Measurements from ENCODE around the gene ITGB2.

ITGB2 gene

GRCh38 chr21:44872323-44872648 lies 48.4 kb downstream of the ITGB2 start:
- Histone ChIP-seq H3K9me2 (replicated peaks; ENCODE audit: low read depth, low read length) (no peaks in the 10 kb centered on the region), H3K4me2 (ENCODE audit: low read depth, low read length, poor library complexity, severe bottlenecking) (peak overlapping the region; percentile 85), H3K9me3 (ENCODE audit: insufficient read depth, low read depth, low read length) (no peaks in the 10 kb centered on the region), H3F3A (ENCODE audit: low read depth) (no peaks in the 10 kb centered on the region), H2AFZ (ENCODE audit: low read length) (no peak overlapping the region), H3K4me1 (ENCODE audit: insufficient read depth, low read length, poor library complexity, severe bottlenecking) (peaks cover 61% of the 10 kb centered on the region), H3K36me3 (ENCODE audit: insufficient read depth, low read length) (peaks cover 3% of the 10 kb centered on the region; the same call in 1 of the 2 replicates), H3K79me2 (ENCODE audit: insufficient read depth, low read length) (peaks cover 62% of the 10 kb centered on the region), H3K4me3 (ENCODE audit: low read length, poor library complexity, severe bottlenecking) (peak overlapping the region; percentile 86), H4K20me1 (ENCODE audit: insufficient read depth, low read length, poor library complexity, severe bottlenecking) (peaks cover 57% of the 10 kb centered on the region), H3K27me3 (ENCODE audit: insufficient read depth, low read length, poor library complexity, severe bottlenecking) (no peaks in the 10 kb centered on the region), H3K9ac (ENCODE audit: low read depth, low read length, poor library complexity, severe bottlenecking) (peak overlapping the region; percentile 88)
- TF ChIP-seq, protein P1, sequence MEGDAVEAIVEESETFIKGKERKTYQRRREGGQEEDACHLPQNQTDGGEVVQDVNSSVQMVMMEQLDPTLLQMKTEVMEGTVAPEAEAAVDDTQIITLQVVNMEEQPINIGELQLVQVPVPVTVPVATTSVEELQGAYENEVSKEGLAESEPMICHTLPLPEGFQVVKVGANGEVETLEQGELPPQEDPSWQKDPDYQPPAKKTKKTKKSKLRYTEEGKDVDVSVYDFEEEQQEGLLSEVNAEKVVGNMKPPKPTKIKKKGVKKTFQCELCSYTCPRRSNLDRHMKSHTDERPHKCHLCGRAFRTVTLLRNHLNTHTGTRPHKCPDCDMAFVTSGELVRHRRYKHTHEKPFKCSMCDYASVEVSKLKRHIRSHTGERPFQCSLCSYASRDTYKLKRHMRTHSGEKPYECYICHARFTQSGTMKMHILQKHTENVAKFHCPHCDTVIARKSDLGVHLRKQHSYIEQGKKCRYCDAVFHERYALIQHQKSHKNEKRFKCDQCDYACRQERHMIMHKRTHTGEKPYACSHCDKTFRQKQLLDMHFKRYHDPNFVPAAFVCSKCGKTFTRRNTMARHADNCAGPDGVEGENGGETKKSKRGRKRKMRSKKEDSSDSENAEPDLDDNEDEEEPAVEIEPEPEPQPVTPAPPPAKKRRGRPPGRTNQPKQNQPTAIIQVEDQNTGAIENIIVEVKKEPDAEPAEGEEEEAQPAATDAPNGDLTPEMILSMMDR (conservative IDR thresholded peaks at IDR 0.05; ENCODE audit: low read length), result peak; percentile 16; the same call in 1 of the 2 replicates
- no peak for TF ChIP-seq EZH2phosphoT487 (IDR thresholded peaks at IDR 0.05; ENCODE audit: borderline replicate concordance)

DNA sequence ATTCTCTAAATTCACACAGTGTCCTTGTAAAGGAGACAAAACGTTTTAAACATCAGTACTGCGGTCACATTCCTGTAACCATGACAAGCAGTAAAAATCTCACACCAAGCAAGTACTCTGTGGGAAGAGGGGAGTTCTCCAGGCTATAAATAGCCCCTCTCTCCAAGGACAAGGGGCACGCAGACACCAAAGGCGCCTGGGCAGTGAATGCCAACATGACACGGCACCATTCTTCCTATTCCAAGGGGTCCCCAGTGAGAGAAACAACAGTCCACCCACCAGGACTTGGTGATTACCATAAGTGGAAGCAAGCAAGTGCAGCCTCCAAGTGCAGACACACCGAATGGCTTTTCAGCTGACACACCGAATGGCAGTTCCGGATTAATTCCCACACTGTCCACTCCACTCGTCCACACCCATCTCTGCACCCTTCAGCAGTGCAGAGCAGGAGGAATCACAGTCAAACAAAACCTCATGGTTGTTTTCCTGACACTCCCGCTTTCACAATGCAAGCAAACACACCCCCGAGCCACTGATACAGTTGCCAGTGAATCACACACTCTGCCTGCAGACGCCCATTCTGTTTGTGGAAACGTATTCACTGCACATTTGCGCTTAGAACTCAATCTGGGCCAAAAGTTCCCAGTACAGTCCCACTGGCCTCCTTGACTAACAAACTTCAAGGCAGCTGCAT lies 49.0 kb downstream of the ITGB2 start:
- Histone ChIP-seq H3K4me1 (ENCODE audit: insufficient read depth, low read length, poor library complexity, severe bottlenecking) (peaks cover 66% of the 10 kb centered on the region), H3K79me2 (ENCODE audit: insufficient read depth, low read length) (peaks cover 68% of the 10 kb centered on the region)

DNA sequence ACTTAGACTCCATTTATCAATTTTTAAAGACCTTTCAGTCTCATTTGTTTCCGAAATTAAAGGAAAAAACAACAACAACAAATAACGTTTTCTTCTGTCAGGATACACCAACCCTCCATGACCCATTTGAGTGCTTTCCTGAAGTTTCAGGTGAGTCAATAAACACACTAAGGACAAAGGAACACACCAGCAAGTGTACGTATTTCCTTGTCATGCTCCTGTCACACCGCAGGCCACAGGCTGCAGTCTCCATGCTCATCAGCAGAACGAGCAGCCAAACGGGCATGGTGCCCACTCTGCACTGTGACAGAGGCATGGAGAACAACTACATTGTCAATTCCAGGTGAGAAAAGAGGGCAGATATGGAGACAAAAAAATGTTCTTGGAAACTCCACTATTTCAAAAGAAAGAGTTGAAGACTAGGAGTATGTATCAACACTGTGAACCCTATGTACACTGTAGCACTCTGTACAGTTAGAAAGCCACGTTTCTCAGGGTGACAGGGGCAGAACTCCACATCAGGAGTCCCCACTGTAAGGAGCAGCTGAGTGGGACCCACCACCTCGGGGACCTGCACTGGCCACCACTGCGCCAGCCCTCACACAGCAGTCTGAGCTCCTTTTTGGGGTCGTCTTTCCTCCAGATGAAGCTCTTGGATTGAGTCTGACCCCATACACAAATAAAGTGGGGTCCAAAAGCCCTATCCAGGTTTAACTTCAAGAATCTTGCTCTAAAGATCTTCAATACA lies 49.8 kb downstream of the ITGB2 start:
- Histone ChIP-seq H3K4me3 (ENCODE audit: low read length, poor library complexity, severe bottlenecking) (peak overlapping the region; percentile 86), H3K36me3 (ENCODE audit: insufficient read depth, low read length) (peaks cover 9% of the 10 kb centered on the region; the same call in 1 of the 2 replicates), H3K4me2 (ENCODE audit: low read depth, low read length, poor library complexity, severe bottlenecking) (peak overlapping the region; percentile 85), H2AFZ (ENCODE audit: low read length) (no peak overlapping the region), H3K9ac (ENCODE audit: low read depth, low read length, poor library complexity, severe bottlenecking) (peak overlapping the region; percentile 88), H3K9me2 (replicated peaks; ENCODE audit: low read depth, low read length) (no peaks in the 10 kb centered on the region), H3F3A (ENCODE audit: low read depth) (no peaks in the 10 kb centered on the region), H3K27me3 (ENCODE audit: insufficient read depth, low read length, poor library complexity, severe bottlenecking) (no peaks in the 10 kb centered on the region), H3K4me1 (ENCODE audit: insufficient read depth, low read length, poor library complexity, severe bottlenecking) (peaks cover 72% of the 10 kb centered on the region), H3K79me2 (ENCODE audit: insufficient read depth, low read length) (peaks cover 76% of the 10 kb centered on the region), H4K20me1 (ENCODE audit: insufficient read depth, low read length, poor library complexity, severe bottlenecking) (peaks cover 71% of the 10 kb centered on the region), H3K9me3 (ENCODE audit: insufficient read depth, low read depth, low read length) (no peaks in the 10 kb centered on the region)
- no peak for TF ChIP-seq EZH2phosphoT487 (IDR thresholded peaks at IDR 0.05; ENCODE audit: borderline replicate concordance)
- TF ChIP-seq, protein P1 (conservative IDR thresholded peaks at IDR 0.05; ENCODE audit: low read length), result no peak

More for the DNA sequence above, 49.0 kb downstream of the ITGB2 start:
- Histone ChIP-seq H3K9me2 (replicated peaks; ENCODE audit: low read depth, low read length) (no peaks in the 10 kb centered on the region), H3K4me2 (ENCODE audit: low read depth, low read length, poor library complexity, severe bottlenecking) (peak overlapping the region; percentile 85), H3K36me3 (ENCODE audit: insufficient read depth, low read length) (peaks cover 8% of the 10 kb centered on the region; the same call in 1 of the 2 replicates), H3F3A (ENCODE audit: low read depth) (no peaks in the 10 kb centered on the region), H4K20me1 (ENCODE audit: insufficient read depth, low read length, poor library complexity, severe bottlenecking) (peaks cover 63% of the 10 kb centered on the region), H3K9me3 (ENCODE audit: insufficient read depth, low read depth, low read length) (no peaks in the 10 kb centered on the region), H3K4me3 (ENCODE audit: low read length, poor library complexity, severe bottlenecking) (peak overlapping the region; percentile 86), H3K27me3 (ENCODE audit: insufficient read depth, low read length, poor library complexity, severe bottlenecking) (no peaks in the 10 kb centered on the region), H3K9ac (ENCODE audit: low read depth, low read length, poor library complexity, severe bottlenecking) (peak overlapping the region; percentile 88), H2AFZ (ENCODE audit: low read length) (no peak overlapping the region)
- no peak for TF ChIP-seq EZH2phosphoT487 (IDR thresholded peaks at IDR 0.05; ENCODE audit: borderline replicate concordance)
- TF ChIP-seq, protein P1 (conservative IDR thresholded peaks at IDR 0.05; ENCODE audit: low read length), result no peak

All from Loucy (cell line).